Measurements from ENCODE around the gene FYB2.

GRCh38 chr1:56719171-56719570 is 100.0 kb downstream of the FYB2 start:
- TF ChIP-seq EZH2 (IDR thresholded peaks at IDR 0.05; ENCODE audit: borderline replicate concordance) (no peak), EZH2phosphoT487 (IDR thresholded peaks at IDR 0.05; ENCODE audit: low read depth, severe bottlenecking, unreplicated experiment) (no peak)
